ENCODE measurements around the gene FSTL4. TPM values are rescaled to one million over a fixed set of nuclear protein-coding genes. Genes with fewer than 3 reads are reported as not detected.

Gene FSTL4
- total RNA-seq, 2 donors from 2014 or later, result 4.5 to 10.1 TPM

DNA sequence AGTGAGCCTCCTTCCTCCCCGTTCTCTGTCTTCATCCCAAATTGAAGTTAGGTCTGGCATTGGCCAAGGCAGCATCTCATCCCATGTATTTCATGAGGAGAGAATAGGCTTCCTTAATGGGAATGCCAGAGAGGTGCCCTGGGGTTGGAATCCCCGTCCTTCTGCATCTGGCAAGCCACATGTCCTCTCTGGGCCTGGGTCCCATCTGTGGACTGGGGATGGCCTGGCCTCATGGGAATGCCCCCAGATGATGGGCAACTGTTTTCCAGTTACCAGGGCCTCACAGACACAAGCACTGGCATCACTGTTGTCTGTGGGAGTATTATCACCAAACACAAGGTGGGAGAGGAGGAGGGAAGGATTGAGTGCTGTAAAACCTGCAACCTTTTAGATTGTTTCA lies 153.9 kb downstream of the FSTL4 start:
- Histone ChIP-seq H3K9me3 (no peaks in the 10 kb centered on the region), H3K4me3 (no peak overlapping the region), H3K27me3 (replicated peaks; ENCODE audit: insufficient read depth) (no peaks in the 10 kb centered on the region), H3K4me1 (replicated peaks) (no peaks in the 10 kb centered on the region), H3K27ac (no peak overlapping the region), H3K36me3 (no peaks in the 10 kb centered on the region)
- intact Hi-C loops (cut with DNase I), result no loop called here
- no peak for TF ChIP-seq POLR2A (IDR thresholded peaks at IDR 0.05)
- TF ChIP-seq POLR2AphosphoS5 (IDR thresholded peaks at IDR 0.05), result no peak
- TF ChIP-seq, protein P1, sequence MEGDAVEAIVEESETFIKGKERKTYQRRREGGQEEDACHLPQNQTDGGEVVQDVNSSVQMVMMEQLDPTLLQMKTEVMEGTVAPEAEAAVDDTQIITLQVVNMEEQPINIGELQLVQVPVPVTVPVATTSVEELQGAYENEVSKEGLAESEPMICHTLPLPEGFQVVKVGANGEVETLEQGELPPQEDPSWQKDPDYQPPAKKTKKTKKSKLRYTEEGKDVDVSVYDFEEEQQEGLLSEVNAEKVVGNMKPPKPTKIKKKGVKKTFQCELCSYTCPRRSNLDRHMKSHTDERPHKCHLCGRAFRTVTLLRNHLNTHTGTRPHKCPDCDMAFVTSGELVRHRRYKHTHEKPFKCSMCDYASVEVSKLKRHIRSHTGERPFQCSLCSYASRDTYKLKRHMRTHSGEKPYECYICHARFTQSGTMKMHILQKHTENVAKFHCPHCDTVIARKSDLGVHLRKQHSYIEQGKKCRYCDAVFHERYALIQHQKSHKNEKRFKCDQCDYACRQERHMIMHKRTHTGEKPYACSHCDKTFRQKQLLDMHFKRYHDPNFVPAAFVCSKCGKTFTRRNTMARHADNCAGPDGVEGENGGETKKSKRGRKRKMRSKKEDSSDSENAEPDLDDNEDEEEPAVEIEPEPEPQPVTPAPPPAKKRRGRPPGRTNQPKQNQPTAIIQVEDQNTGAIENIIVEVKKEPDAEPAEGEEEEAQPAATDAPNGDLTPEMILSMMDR (IDR thresholded peaks at IDR 0.05), result no peak
- 93% methylated on average over 2 of the region's 2 CpGs for WGBS
- no peak for DNase-seq (ENCODE audit: low spot score)

DNA sequence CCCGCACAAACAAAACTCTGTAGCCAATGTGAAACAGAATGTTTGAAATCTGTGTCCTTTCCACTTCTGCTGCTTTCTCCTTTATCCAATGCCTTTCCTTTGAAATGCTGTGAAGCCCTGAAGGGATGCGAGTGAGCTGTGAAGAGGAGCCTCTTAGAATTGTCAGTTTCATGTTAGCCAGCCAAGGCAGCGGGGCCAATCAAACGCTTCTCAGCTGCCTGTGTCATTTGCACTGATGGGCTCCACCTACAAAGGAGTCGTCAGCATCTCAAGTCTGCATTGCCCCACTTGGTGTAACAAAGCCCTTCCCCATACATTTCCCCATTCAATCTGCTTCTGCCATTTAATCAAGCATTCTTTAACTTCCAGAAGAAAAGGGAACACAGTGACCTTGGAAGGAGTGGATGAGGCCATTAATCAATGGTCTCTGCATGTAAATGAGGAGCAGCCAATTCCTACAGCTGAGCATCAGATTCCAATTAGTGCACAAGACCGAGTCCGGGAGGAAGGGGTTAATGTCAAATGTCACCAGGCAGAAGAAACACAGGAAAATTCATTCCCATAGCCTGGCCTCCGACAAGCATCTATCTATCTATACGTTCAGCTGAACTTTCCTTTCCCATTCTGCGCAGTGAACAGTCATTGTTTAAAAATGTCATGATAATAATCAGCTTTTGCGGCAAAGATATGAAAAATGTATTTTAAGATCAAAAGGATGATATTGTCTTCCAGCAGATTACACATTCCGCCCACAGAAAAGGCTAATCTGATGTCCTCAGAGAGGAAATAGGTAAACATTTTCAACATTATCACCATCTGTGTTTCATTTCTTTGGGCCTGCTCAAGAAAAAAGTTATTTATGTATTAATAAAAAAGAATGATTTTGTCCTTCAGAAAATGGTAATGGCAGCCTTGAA lies 154.6 kb downstream of the FSTL4 start:
- no peaks in the 10 kb centered on the region for H3K36me3 ChIP-seq
- no peak overlapping the region for H3K4me3 ChIP-seq
- intact Hi-C loops (cut with DNase I), result no loop called here
- TF ChIP-seq POLR2A (IDR thresholded peaks at IDR 0.05) (no peak), POLR2AphosphoS5 (IDR thresholded peaks at IDR 0.05) (no peak)
- TF ChIP-seq, protein P1 (IDR thresholded peaks at IDR 0.05), result no peak
- 65% methylated on average over 12 of the region's 12 CpGs for WGBS
- no peaks in the 10 kb centered on the region for H3K27me3 ChIP-seq (replicated peaks; ENCODE audit: insufficient read depth)
- H3K27ac ChIP-seq, result no peak overlapping the region
- H3K9me3 ChIP-seq, result no peaks in the 10 kb centered on the region
- H3K4me1 ChIP-seq (replicated peaks), result no peaks in the 10 kb centered on the region
- no peak for DNase-seq (ENCODE audit: low spot score)

DNA sequence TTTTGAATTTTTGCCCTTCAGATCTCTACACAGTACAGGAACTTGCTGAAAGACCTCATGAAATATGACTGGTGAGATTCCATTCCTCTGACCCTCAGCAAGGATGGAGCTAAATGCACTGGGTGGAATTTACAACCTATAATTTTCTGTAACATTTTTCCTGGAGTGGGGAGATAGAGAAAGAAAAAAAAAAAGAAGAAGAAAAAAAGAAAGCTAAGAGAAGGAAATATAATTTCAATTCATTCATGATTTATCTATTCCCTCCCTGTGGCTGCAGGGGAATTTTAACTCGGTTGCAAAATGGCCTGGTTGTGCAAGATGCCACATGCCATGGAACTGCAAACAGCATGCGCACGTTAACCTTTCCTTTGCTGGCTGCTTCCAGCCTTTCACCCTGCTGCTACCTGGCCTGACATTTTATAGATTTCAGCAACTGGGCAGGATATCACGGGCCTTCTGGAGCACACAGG lies 155.4 kb downstream of the FSTL4 start:
- Histone ChIP-seq H3K36me3 (no peaks in the 10 kb centered on the region), H3K4me3 (no peak overlapping the region), H3K9me3 (no peaks in the 10 kb centered on the region), H3K4me1 (replicated peaks) (no peaks in the 10 kb centered on the region), H3K27me3 (replicated peaks; ENCODE audit: insufficient read depth) (no peaks in the 10 kb centered on the region), H3K27ac (no peak overlapping the region)
- intact Hi-C loops (cut with DNase I), result no loop called here
- peak; percentile 28 for TF ChIP-seq POLR2AphosphoS5 (IDR thresholded peaks at IDR 0.05)
- TF ChIP-seq, protein P1 (IDR thresholded peaks at IDR 0.05), result no peak
- no peak for TF ChIP-seq POLR2A (IDR thresholded peaks at IDR 0.05)
- DNase-seq (ENCODE audit: low spot score), result no peak
- 37% methylated on average over 4 of the region's 4 CpGs for WGBS

DNA sequence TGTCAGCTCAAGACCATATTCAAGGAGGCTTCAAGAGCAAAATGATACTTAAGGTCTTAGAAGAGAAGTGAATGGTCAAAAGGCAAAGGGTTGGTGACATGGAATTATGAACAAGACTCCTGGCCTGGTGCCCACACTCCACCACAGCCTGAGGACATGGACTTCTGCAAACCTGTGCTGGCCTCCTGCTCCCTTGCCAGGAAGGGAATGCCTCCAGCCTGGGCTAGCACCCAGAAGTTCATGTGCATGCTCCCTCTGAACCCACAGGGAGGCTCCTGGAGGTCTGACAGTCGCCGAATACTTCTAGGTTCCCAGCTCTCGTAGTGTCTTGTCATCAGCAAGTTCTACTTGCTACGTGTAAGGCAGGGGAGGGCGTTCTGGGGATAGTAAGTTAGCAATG lies 156.7 kb downstream of the FSTL4 start:
- H3K4me3 ChIP-seq, result no peak overlapping the region
- no peaks in the 10 kb centered on the region for H3K36me3 ChIP-seq
- 73% methylated on average over 5 of the region's 5 CpGs for WGBS
- no peak overlapping the region for H3K27ac ChIP-seq
- DNase-seq (ENCODE audit: low spot score), result no peak
- no peak for TF ChIP-seq POLR2A (IDR thresholded peaks at IDR 0.05)
- TF ChIP-seq POLR2AphosphoS5 (IDR thresholded peaks at IDR 0.05), result no peak
- TF ChIP-seq, protein P1 (IDR thresholded peaks at IDR 0.05), result no peak
- intact Hi-C loops (cut with DNase I), result no loop called here
- H3K27me3 ChIP-seq (replicated peaks; ENCODE audit: insufficient read depth), result no peaks in the 10 kb centered on the region
- H3K4me1 ChIP-seq (replicated peaks), result no peaks in the 10 kb centered on the region
- no peaks in the 10 kb centered on the region for H3K9me3 ChIP-seq

DNA sequence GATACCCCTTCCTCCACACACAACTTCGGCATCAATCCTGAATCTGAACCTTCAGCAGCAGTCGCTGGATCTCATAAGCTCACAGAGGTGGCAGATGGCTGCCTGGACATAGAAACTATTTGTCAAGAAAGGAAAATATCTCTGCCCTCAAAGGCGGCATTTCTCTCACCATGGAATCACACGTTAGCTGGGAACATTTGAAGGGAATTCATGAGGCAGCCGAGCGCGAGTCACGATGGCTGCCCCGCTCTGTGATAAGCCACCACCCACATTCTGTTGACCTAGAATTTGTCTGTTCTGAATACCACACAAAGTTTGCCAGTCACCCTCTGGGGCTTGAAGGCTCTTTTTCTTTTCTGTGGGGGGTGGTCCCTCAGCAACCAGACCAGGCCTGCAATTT lies 157.9 kb downstream of the FSTL4 start:
- 70% methylated on average over 9 of the region's 9 CpGs for WGBS
- TF ChIP-seq, protein P1 (IDR thresholded peaks at IDR 0.05), result no peak
- no peak for TF ChIP-seq POLR2A (IDR thresholded peaks at IDR 0.05)
- TF ChIP-seq POLR2AphosphoS5 (IDR thresholded peaks at IDR 0.05), result no peak
- H3K36me3 ChIP-seq, result no peaks in the 10 kb centered on the region
- H3K9me3 ChIP-seq, result no peaks in the 10 kb centered on the region
- no peaks in the 10 kb centered on the region for H3K4me1 ChIP-seq (replicated peaks)
- no peak overlapping the region for H3K4me3 ChIP-seq
- H3K27me3 ChIP-seq (replicated peaks; ENCODE audit: insufficient read depth), result no peaks in the 10 kb centered on the region
- H3K27ac ChIP-seq, result no peak overlapping the region
- DNase-seq (ENCODE audit: low spot score), result no peak
- intact Hi-C loops (cut with DNase I), result no loop called here

Data from prostate gland (tissue), 2 donors.